Esophagus muscularis mucosa (tissue), 4 donors: ENCODE measurements around the gene ZNF627. TPM values are rescaled to one million over a fixed set of nuclear protein-coding genes. Genes with fewer than 3 reads are reported as not detected.
"Not testable (repeated sequence)": the region's sequence is repeated elsewhere in the genome, so short reads cannot be mapped to it uniquely, and the experiment has no call there.

ENCODE experiments used
- DNase-seq: peaks from one replicate; pipeline ENCODE4 v3.0.0-alpha.2; 2017; ENCODE audit errors: extremely low spot score
- H3K27ac ChIP-seq, 4 donors: fragments of 200-600 bp; sonication (generic); replicated peaks in 1 of 4; 1 replicate in 3 of 4; 2 replicates in 1 of 4; pipeline ENCODE4 v1.5.1; 2016 to 2019; ENCODE audit warnings: mild to moderate bottlenecking in 1 of 4
- H3K27me3 ChIP-seq, 4 donors: fragments of 200-600 bp; sonication (generic); one replicate each; pipeline versions ENCODE4 v1.5.1 to v1.6.0; 2016 to 2019
- H3K36me3 ChIP-seq, 4 donors: fragments of 200-600 bp; sonication (generic); one replicate each; pipeline ENCODE4 v1.5.1; 2016 to 2019
- H3K4me1 ChIP-seq, 4 donors: fragments of 200-600 bp; sonication (generic); one replicate each; pipeline ENCODE4 v1.5.1; 2016 to 2019
- H3K4me3 ChIP-seq, 4 donors: fragments of 200-600 bp; sonication (generic); 1 replicate in 2 of 4; 2 replicates in 2 of 4; pipeline ENCODE4 v1.5.1; 2016 to 2019; ENCODE audit warnings: mild to moderate bottlenecking in 4 of 4, moderate library complexity in 1 of 4
- H3K9me3 ChIP-seq, 4 donors: fragments of 200-600 bp; sonication (generic); 1 replicate in 3 of 4; 2 replicates in 1 of 4; pipeline ENCODE4 v1.5.1; 2016 to 2019
- CTCF ChIP-seq, 3 experiments: fragments of 200-600 bp in 2 of 3; fragments of 450-650 bp in 1 of 3; sonication (generic) in 2 of 3; IDR thresholded peaks; one replicate each; pipeline ENCODE4 v1.5.1; 2017 to 2019; ENCODE audit warnings: antibody characterized with exemption in 3 of 3, mild to moderate bottlenecking in 2 of 3, moderate library complexity in 1 of 3
- EP300 ChIP-seq: sonication (generic); formaldehyde crosslinking; IDR thresholded peaks from one replicate; pipeline ENCODE4 v1.6.1; 2017; ENCODE audit warnings: antibody characterized with exemption
- POLR2A ChIP-seq: fragments of 450-650 bp; IDR thresholded peaks from one replicate; pipeline ENCODE4 v1.6.1; 2017; ENCODE audit warnings: antibody characterized with exemption, moderate library complexity, mild to moderate bottlenecking, low read depth
- POLR2AphosphoS5 ChIP-seq, 2 donors: sonication (generic); formaldehyde crosslinking; IDR thresholded peaks; one replicate each; pipeline ENCODE4 v1.6.1; 2017; ENCODE audit warnings: antibody characterized with exemption in 2 of 2
- WGBS: methylation state at CpG from one replicate; pipeline ENCODE4 v1.1.5; 2018; 5-methylcytosine and 5-hydroxymethylcytosine counted together
- intact Hi-C: fragments of 100-400 bp; cut with DNase I; formaldehyde crosslinking; loops from one replicate; pipeline ENCODE4 v1.15.1; 2023
- total RNA-seq, 4 donors: library from RNA; depleted of rRNA; stranded (reverse); fragments of >200 nt; gene quantifications; one replicate each; pipeline versions ENCODE4 v1.1.0 to v1.2.1, GENCODE V29; 2016

The ZNF627 gene
- total RNA-seq, 4 donors from 2014 or later, result 7.8 to 10.2 (median 7.9) TPM

GRCh38 chr19:11556634-11557420 is 40.5 kb upstream of the ZNF627 start:
- no peak overlapping the region for H3K27ac ChIP-seq
- no peak overlapping the region for H3K4me3 ChIP-seq
- 73% methylated on average over 4 of the region's 4 CpGs for WGBS
- no peak for DNase-seq
- no peak for TF ChIP-seq EP300
- TF ChIP-seq CTCF (IDR thresholded peaks at IDR 0.05), result no peak
- TF ChIP-seq POLR2A, result no peak
- TF ChIP-seq POLR2AphosphoS5 (IDR thresholded peaks at IDR 0.05), result no peak
- no peaks in the 10 kb centered on the region for H3K9me3 ChIP-seq
- intact Hi-C loops, result no loop called here
- peaks cover 13 to 44% (median 40%) of the 10 kb centered on the region in 4 donors for H3K36me3 ChIP-seq
- H3K27me3 ChIP-seq, result no peaks in the 10 kb centered on the region
- peaks cover 25 to 51% (median 49%) of the 10 kb centered on the region in 4 donors for H3K4me1 ChIP-seq

DNA sequence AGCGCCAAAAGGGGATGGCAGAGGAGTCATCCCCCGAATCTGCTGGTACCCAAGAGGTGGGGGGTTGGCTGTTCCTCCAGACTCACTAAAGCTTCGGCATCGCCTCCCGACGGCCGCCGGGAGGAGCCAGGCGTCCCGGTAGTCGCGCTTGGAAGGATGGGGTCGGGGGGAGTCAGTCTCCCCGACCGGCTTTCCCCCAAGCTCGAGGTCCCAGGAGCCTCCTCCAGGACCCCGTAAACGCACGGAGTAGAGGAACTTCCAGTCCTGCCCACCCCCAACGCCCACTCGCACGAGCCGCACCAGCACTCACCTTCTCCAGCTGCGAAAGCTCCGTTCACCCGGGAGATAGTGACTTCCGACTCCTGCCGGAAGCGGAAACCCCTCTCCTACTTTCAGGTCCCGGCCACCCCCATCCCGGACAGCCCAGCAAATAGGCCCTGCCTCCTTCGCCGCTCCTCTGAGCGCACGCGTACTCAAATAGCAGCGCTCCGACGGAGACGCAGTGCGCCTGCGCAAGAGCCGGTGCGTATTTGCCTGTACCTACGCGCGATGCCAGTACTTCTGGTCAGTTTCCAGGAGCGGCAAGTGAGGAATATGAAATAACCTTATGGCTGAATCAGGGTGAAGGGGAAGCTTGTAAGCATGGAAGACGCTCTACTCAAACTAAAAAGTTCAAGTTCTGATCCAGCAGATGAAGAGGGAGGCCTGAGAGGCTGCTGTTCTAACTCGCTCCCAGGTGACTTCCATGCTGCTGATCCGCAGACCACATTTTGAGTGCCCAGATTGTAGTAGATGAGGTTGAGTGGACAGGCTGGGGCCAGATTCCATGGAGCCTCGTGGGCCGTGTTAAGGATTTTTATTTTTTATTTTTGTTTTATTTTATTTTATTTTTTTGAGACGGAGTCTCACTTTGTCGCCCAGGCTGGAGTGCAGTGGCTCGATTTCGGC is 38.1 kb upstream of the ZNF627 start, which contains the start of gene ELOF1:
Gene ELOF1 (minus strand): TSS at position 350 of the 948 bp plus-strand sequence. CDS start 4,883 bp downstream, outside the sequence.
- WGBS, result 6% methylated on average over 25 of the region's 57 CpGs

GRCh38 chr19:11560404-11561051 is 36.8 kb upstream of the ZNF627 start:
- intact Hi-C loops, result no loop called here
- TF ChIP-seq POLR2A, result no peak
- no peak for TF ChIP-seq EP300
- peak; percentile 41 to 62 (median 52) for TF ChIP-seq CTCF (IDR thresholded peaks at IDR 0.05)
- TF ChIP-seq POLR2AphosphoS5 (IDR thresholded peaks at IDR 0.05), result no peak
- no peak overlapping the region for H3K27ac ChIP-seq
- peak overlapping the region in 1 of 4 donors; percentile 86 for H3K4me3 ChIP-seq
- no peaks in the 10 kb centered on the region for H3K9me3 ChIP-seq
- peaks cover 22 to 45% (median 42%) of the 10 kb centered on the region in 4 donors for H3K4me1 ChIP-seq
- no peak for DNase-seq
- peaks cover 0 to 10% (median 7%) of the 10 kb centered on the region in 4 donors for H3K36me3 ChIP-seq
- 19% methylated on average over 9 of the region's 9 CpGs for WGBS
- no peaks in the 10 kb centered on the region for H3K27me3 ChIP-seq

More for the DNA sequence above, 38.1 kb upstream of the ZNF627 start, which contains the start of gene ELOF1:
- Histone ChIP-seq H3K9me3 (no peaks in the 10 kb centered on the region), H3K36me3 (peaks cover 5 to 21% (median 21%) of the 10 kb centered on the region in 4 donors), H3K4me1 (peaks cover 25 to 45% (median 42%) of the 10 kb centered on the region in 4 donors), H3K4me3 (peak within 1 kb of the TSS; percentile 61 to 92 (median 84)), H3K27ac (peak within 1 kb of the TSS; percentile 80 to 84 (median 80)), H3K27me3 (no peaks in the 10 kb centered on the region)
- TF ChIP-seq POLR2AphosphoS5 (IDR thresholded peaks at IDR 0.05), result peak; percentile 97 to 99
- peak; percentile 41 for TF ChIP-seq POLR2A
- peak; percentile 15 to 28 (median 17) for TF ChIP-seq CTCF (IDR thresholded peaks at IDR 0.05)
- TF ChIP-seq EP300, result no peak
- DNase-seq, result peak; percentile 98
- intact Hi-C loops, result no loop called here

GRCh38 chr19:11563532-11563931 is 33.8 kb upstream of the ZNF627 start:
- 91% methylated on average over 8 of the region's 8 CpGs for WGBS
- Histone ChIP-seq H3K36me3 (no peaks in the 10 kb centered on the region), H3K4me3 (no peak overlapping the region), H3K27me3 (no peaks in the 10 kb centered on the region), H3K27ac (no peak overlapping the region), H3K9me3 (no peaks in the 10 kb centered on the region), H3K4me1 (peaks cover 11 to 17% (median 14%) of the 10 kb centered on the region in 4 donors)
- intact Hi-C loops, result no loop called here
- no peak for DNase-seq
- TF ChIP-seq POLR2AphosphoS5 (IDR thresholded peaks at IDR 0.05), result no peak
- no peak for TF ChIP-seq CTCF (IDR thresholded peaks at IDR 0.05)
- no peak for TF ChIP-seq POLR2A
- no peak for TF ChIP-seq EP300

GRCh38 chr19:11564082-11564807 is 33.0 kb upstream of the ZNF627 start:
- peaks cover 11 to 16% (median 13%) of the 10 kb centered on the region in 4 donors for H3K4me1 ChIP-seq
- H3K27me3 ChIP-seq, H3K9me3 ChIP-seq, intact Hi-C loops, H3K36me3 ChIP-seq, DNase-seq, H3K4me3 ChIP-seq, H3K27ac ChIP-seq: not testable (repeated sequence)
- 87% methylated on average over 6 of the region's 6 CpGs for WGBS

GRCh38 chr19:11565649-11565980 is 31.7 kb upstream of the ZNF627 start:
- DNase-seq, intact Hi-C loops: not testable (repeated sequence)

More at GRCh38 chr19:11565649-11565980, 31.7 kb upstream of the ZNF627 start:
- WGBS, result 91% methylated on average over 5 of the region's 5 CpGs
- not testable (repeated sequence) for H3K4me1 ChIP-seq, H3K9me3 ChIP-seq, H3K27ac ChIP-seq, H3K27me3 ChIP-seq, H3K36me3 ChIP-seq, H3K4me3 ChIP-seq
